ENCODE data around the gene LEUTX. TPM values are rescaled to one million over a fixed set of nuclear protein-coding genes. Genes with fewer than 3 reads are reported as not detected.

LEUTX gene
- total RNA-seq, 1 experiment from 2014 or later, result not detected

DNA sequence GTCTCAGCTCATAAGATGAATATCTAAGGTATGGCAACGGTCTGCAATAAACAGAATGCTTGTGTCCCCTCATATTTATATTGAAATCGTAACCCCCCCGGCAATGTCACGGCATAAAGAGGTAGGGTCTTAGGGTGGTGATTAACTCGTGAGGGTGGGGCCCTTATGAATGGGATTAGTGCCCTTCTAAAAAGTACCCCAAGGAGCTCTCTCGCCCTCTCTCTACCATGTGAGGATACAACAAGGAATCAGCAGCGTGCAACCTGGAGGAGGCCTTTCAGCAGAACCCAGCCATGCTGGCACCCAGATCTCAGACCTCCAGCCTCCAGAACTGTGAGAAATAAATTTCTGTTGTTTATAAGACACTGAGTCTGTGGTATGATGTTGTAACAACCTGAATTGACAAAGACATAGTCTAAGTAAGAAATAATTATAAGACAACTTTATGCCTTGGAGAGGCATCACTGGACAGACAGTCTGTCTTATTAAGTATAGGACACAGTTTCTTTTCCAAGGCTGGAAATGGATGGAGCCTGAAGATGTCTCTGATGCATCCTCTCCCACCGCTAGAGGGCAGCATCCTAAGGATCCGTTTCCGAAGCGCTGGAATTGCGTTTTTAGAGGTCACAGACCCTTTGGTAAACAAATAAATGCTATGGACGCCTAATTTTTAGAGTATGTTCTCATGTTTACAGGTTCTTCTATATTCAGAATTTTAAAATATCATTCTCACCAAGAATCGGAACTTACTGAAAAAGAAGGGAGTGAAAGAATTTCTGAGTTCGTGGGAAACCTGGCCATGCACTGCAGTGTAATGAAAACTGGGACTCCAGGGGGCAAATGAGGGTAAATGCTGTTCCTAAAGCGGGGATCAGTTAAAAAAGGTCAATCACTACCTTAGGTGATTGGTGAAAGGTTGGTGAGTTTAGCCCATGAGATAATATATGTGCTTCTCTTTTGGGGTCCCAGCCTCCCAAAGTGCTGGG, 13.3 kb upstream of the LEUTX start:
- no peak overlapping the region; a peak in 1 of 5 replicates for H3K4me3 Mint-ChIP-seq
- H2BK20ac ChIP-seq (ENCODE audit: low read depth, low read length, poor library complexity, severe bottlenecking), result no peak overlapping the region
- H3K18ac ChIP-seq (ENCODE audit: insufficient read length, low read depth, low read length), result no peak overlapping the region
- peaks cover 41 to 42% of the 10 kb centered on the region in 2 experiments for H3K4me1 Mint-ChIP-seq
- no peak overlapping the region for H3K27ac ChIP-seq (ENCODE audit: insufficient read length, low read depth, low read length)
- H3K23me2 ChIP-seq (ENCODE audit: insufficient read length, low read depth, low read length, poor library complexity, severe bottlenecking), result no peaks in the 10 kb centered on the region
- no peaks in the 10 kb centered on the region for H3K79me2 ChIP-seq (ENCODE audit: insufficient read depth, low read length)
- H3K56ac ChIP-seq (ENCODE audit: insufficient read length, low read depth, low read length), result no peak overlapping the region
- H3K4me2 ChIP-seq (ENCODE audit: insufficient read depth, insufficient read length, low read length), result no peak overlapping the region
- H3K9ac ChIP-seq (ENCODE audit: extremely low read depth, insufficient read length, low read length), result no peak overlapping the region
- no peak overlapping the region for H3K27ac Mint-ChIP-seq
- H3K23ac ChIP-seq (ENCODE audit: insufficient read length, low read depth, low read length), result no peak overlapping the region
- peak; percentile 48 for DNase-seq
- no peak overlapping the region for H2AFZ ChIP-seq (ENCODE audit: low read length)
- no peak overlapping the region for H3K14ac ChIP-seq (ENCODE audit: insufficient read depth, low read length)
- H2BK15ac ChIP-seq (ENCODE audit: low read depth, low read length), result no peak overlapping the region
- WGBS (ENCODE audit: extremely low coverage, insufficient read length, low lambda C conversion rate), result no CpG with 5 or more reads among the region's 16 CpGs
- H4K8ac ChIP-seq (replicated peaks; ENCODE audit: insufficient read length, low read depth, low read length), result no peak overlapping the region
- H2BK120ac ChIP-seq (ENCODE audit: low read depth, low read length, poor library complexity, severe bottlenecking), result no peak overlapping the region
- H3K9me3 ChIP-seq (ENCODE audit: control insufficient read depth, low read depth, low read length), result peaks cover 4% of the 10 kb centered on the region
- H3K4me1 ChIP-seq (ENCODE audit: insufficient read depth, low read length), result peaks cover 2% of the 10 kb centered on the region; the same call in 1 of the 2 replicates
- no peak overlapping the region for H2BK12ac ChIP-seq (ENCODE audit: insufficient read length, low read depth, low read length)
- TF ChIP-seq, protein P1, sequence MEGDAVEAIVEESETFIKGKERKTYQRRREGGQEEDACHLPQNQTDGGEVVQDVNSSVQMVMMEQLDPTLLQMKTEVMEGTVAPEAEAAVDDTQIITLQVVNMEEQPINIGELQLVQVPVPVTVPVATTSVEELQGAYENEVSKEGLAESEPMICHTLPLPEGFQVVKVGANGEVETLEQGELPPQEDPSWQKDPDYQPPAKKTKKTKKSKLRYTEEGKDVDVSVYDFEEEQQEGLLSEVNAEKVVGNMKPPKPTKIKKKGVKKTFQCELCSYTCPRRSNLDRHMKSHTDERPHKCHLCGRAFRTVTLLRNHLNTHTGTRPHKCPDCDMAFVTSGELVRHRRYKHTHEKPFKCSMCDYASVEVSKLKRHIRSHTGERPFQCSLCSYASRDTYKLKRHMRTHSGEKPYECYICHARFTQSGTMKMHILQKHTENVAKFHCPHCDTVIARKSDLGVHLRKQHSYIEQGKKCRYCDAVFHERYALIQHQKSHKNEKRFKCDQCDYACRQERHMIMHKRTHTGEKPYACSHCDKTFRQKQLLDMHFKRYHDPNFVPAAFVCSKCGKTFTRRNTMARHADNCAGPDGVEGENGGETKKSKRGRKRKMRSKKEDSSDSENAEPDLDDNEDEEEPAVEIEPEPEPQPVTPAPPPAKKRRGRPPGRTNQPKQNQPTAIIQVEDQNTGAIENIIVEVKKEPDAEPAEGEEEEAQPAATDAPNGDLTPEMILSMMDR (conservative IDR thresholded peaks at IDR 0.05), result peak; percentile 93
- no peak overlapping the region for H2BK5ac ChIP-seq (ENCODE audit: insufficient read length, low read length)
- H3K27me3 Mint-ChIP-seq (ENCODE audit: low read depth), result no peaks in the 10 kb centered on the region; the same call in 1 of the 2 replicates
- no peaks in the 10 kb centered on the region for H4K20me1 ChIP-seq (ENCODE audit: control insufficient read depth, insufficient read depth, insufficient read length)
- no peak overlapping the region for H3K4ac ChIP-seq (ENCODE audit: low read depth, low read length)
- H2AK5ac ChIP-seq (ENCODE audit: insufficient read length, low read length), result no peak overlapping the region
- no peaks in the 10 kb centered on the region for H3K79me1 ChIP-seq (ENCODE audit: insufficient read depth, low read depth, low read length, poor library complexity, severe bottlenecking)
- no peak overlapping the region for H3T11ph ChIP-seq (ENCODE audit: low read length)
- H3K9me3 Mint-ChIP-seq, result peaks cover 3 to 5% of the 10 kb centered on the region in 2 experiments; a peak in 4 of 5 replicates
- no peaks in the 10 kb centered on the region for H3K27me3 ChIP-seq (ENCODE audit: insufficient read depth, low read length)
- no peak overlapping the region for H4K5ac ChIP-seq (ENCODE audit: insufficient read length, low read depth, low read length)
- no peak overlapping the region for H4K91ac ChIP-seq (ENCODE audit: insufficient read length, low read depth, low read length)
- H3K36me3 Mint-ChIP-seq (ENCODE audit: insufficient read depth in 1 of 3, low read depth in 3 of 3), result peaks cover 0 to 4% (median 0%) of the 10 kb centered on the region in 3 experiments; a peak in 1 of 7 replicates

Data from H9 (cell line).